ENCODE measurements around the gene CYSTM1. TPM values are rescaled to one million over a fixed set of nuclear protein-coding genes. Genes with fewer than 3 reads are reported as not detected.

Gene CYSTM1
- total and polyA plus RNA-seq, 2 of the 8 experiments (the other 6 are each of a cell fraction or from before 2014, with no cell fraction given) = 25.0 to 47.8 TPM

GRCh38 chr5:140245341-140245740 lies 70.4 kb downstream of the CYSTM1 start:
- Histone ChIP-seq H3K79me2 (ENCODE audit: control insufficient read depth in 1 of 2, insufficient read depth in 2 of 2, low read length in 2 of 2) (peaks cover 0 to 5% of the 10 kb centered on the region in 2 experiments; a peak in 1 of 4 replicates), H2BK5ac (ENCODE audit: low read depth, low read length) (no peak overlapping the region), H4K91ac (replicated peaks; ENCODE audit: insufficient read length, low read length) (no peak overlapping the region), H4K20me1 (replicated peaks in 1 of 2; ENCODE audit: control insufficient read depth in 1 of 2, insufficient read depth in 2 of 2, low read length in 2 of 2) (peaks cover 4 to 6% of the 10 kb centered on the region in 2 experiments), H3K4me3 (ENCODE audit: extremely low read depth in 1 of 4, insufficient read depth in 2 of 4, low read depth in 3 of 4, low read length in 4 of 4) (no peak overlapping the region), H2AFZ (ENCODE audit: low read length) (no peak overlapping the region), H3K23ac (ENCODE audit: insufficient read length) (no peak overlapping the region), H2BK15ac (ENCODE audit: low read length) (no peak overlapping the region), H4K8ac (ENCODE audit: extremely low read depth, insufficient read depth, low read length) (no peak overlapping the region), H3K27ac (ENCODE audit: low read depth, low read length) (no peak overlapping the region), H2BK20ac (ENCODE audit: low read length) (no peak overlapping the region), H3K18ac (ENCODE audit: extremely low read depth, low read length) (no peak overlapping the region), H3K36me3 (ENCODE audit: control insufficient read depth in 2 of 4, insufficient read depth in 4 of 4, low read length in 3 of 4) (no peaks in the 10 kb centered on the region), H4K5ac (ENCODE audit: insufficient read length, low read depth, low read length) (no peak overlapping the region), H2BK120ac (replicated peaks; ENCODE audit: low read depth, low read length) (no peak overlapping the region), H3K4ac (replicated peaks; ENCODE audit: insufficient read length, low read depth, low read length) (no peak overlapping the region), H3K79me1 (ENCODE audit: low read depth, low read length) (no peaks in the 10 kb centered on the region; the same call in 1 of the 2 replicates), H3K4me2 (ENCODE audit: insufficient read depth in 1 of 2, low read depth in 2 of 2, low read length in 2 of 2) (no peak overlapping the region), H3K9me3 (ENCODE audit: insufficient read depth in 2 of 2, low read depth in 1 of 2, low read length in 1 of 2) (no peaks in the 10 kb centered on the region), H3K23me2 (ENCODE audit: low read depth, low read length) (no peaks in the 10 kb centered on the region), H3K9ac (replicated peaks in 1 of 4; ENCODE audit: extremely low read depth in 1 of 4, low read depth in 3 of 4, low read length in 3 of 4) (no peak overlapping the region), H3K4me1 (replicated peaks in 1 of 4; ENCODE audit: control insufficient read depth in 3 of 4, insufficient read depth in 4 of 4, low read length in 3 of 4) (peaks cover 6 to 17% (median 12%) of the 10 kb centered on the region in 4 experiments; a peak in 6 of 7 replicates), H3K14ac (ENCODE audit: insufficient read length) (no peak overlapping the region), H2BK12ac (ENCODE audit: low read depth, low read length) (no peak overlapping the region), H2AK5ac (ENCODE audit: low read depth, low read length) (no peak overlapping the region), H3K27me3 (replicated peaks in 1 of 4; ENCODE audit: control insufficient read depth in 3 of 4, extremely low read depth in 1 of 4, insufficient read depth in 3 of 4, low read length in 3 of 4) (no peaks in the 10 kb centered on the region), H3K56ac (replicated peaks; ENCODE audit: insufficient read length, low read depth, low read length) (no peak overlapping the region)
- FAIRE-seq (no peak), DNase-seq (ENCODE audit: low read depth in 1 of 2, low spot score in 2 of 2) (no peak)
- POLR2A ChIA-PET (ENCODE audit: partially characterized antibody) = interaction anchor here (1.3 to 8.0 kb wide), 4 partner anchors 10 to 100 kb away, joined by 3 to 64 read pairs (median 3); partner anchors contain the start of gene HBEGF
- 90% methylated on average over 5 of the region's 5 CpGs; no CpG with 5 or more reads in 1 of the 2 experiments for WGBS, 2 experiments (ENCODE audit: extremely low coverage in 1 of 2, insufficient coverage in 1 of 2, insufficient read length in 1 of 2, insufficient replicate concordance in 2 of 2, low coverage in 1 of 2, low lambda C conversion rate in 2 of 2, missing lambda C conversion rate in 1 of 2)
- TF ChIP-seq TAF1 (IDR thresholded peaks at IDR 0.05; ENCODE audit: low read depth, low read length) = no peak
- CTCF ChIA-PET (ENCODE audit: partially characterized antibody) = interaction anchor here (0.6 to 25.9 kb wide), 19 partner anchors 9 to 268 kb away, joined by 3 to 676 read pairs (median 7); partner anchors contain the start of genes HBEGF and SLC4A9

Measured in H1 (cell line).